ENCODE measurements around the gene COG5.

GRCh38 chr7:107384025-107384424 lies 179.7 kb downstream of the COG5 start:
- no peak for TF ChIP-seq CTCF (IDR thresholded peaks at IDR 0.05; ENCODE audit: poor library complexity)
- TF ChIP-seq EZH2 (IDR thresholded peaks at IDR 0.05; ENCODE audit: borderline replicate concordance): no peak
- TF ChIP-seq EZH2phosphoT487 (IDR thresholded peaks at IDR 0.05; ENCODE audit: low read depth, severe bottlenecking, unreplicated experiment): no peak
